HG03460 (cell line): ENCODE measurements around the gene R3HDM2.
"Not testable (repeated sequence)": the region's sequence is repeated elsewhere in the genome, so short reads cannot be mapped to it uniquely, and the experiment has no call there.

ENCODE experiments used
- ATAC-seq: cut with Tn5 transposase; IDR thresholded peaks from one replicate; pipeline ENCODE4 v1.9.1; 2021; ENCODE audit not compliant: unreplicated experiment

R3HDM2 gene

GRCh38 chr12:57336299-57336698 lies 94.5 kb downstream of the R3HDM2 start:
- ATAC-seq: not testable (repeated sequence)

- ATAC-seq: no peak
Measured at GRCh38 chr12:57334219-57334618, 96.6 kb downstream of the R3HDM2 start.

- no peak for ATAC-seq
Measured at GRCh38 chr12:57332646-57333312, 98.1 kb downstream of the R3HDM2 start.

DNA sequence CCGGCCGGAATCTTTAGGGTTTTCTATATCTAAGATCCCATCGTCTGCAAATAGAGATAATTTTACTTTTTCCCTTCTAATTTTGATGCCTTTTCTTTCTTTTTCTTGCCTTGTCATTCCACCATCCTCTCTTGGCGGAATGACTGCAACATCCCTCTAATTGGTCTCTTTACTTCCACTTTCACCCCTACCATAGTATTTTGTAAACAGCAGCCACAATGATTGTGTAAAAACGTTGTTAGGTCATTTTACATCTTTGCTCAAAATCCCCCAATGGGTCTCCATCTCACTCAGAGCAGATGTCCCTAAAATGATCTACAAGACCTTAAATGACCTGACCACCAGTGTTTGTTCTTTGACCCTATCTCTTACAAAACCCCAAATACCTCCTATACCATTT lies 99.9 kb downstream of the R3HDM2 start:
- ATAC-seq: no peak

- ATAC-seq: no peak
Measured at GRCh38 chr12:57329219-57329618, 101.6 kb downstream of the R3HDM2 start.

DNA sequence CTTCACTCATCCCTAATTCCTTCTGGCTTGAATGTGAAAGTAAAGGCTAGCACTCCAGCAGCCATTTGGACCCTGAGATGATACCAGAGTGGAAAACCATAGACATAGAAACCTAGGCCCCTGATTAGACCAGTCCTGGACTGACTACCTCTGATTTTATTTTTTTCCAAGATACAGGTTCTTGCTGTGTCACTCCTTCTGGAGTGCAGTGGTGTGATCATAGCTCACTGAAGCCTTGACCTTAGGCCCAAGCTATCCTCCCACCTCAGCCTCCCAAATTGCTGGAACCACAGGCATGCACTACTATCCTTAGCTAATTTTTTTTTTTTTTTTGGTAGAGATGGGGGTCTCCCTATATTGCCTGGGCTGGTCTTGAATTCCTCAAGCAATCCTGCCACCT lies 105.4 kb downstream of the R3HDM2 start:
- ATAC-seq: no peak

- no peak for ATAC-seq
Measured at GRCh38 chr12:57323416-57323815, 107.4 kb downstream of the R3HDM2 start.

- ATAC-seq: no peak
Measured at GRCh38 chr12:57320639-57321038, 110.2 kb downstream of the R3HDM2 start.

DNA sequence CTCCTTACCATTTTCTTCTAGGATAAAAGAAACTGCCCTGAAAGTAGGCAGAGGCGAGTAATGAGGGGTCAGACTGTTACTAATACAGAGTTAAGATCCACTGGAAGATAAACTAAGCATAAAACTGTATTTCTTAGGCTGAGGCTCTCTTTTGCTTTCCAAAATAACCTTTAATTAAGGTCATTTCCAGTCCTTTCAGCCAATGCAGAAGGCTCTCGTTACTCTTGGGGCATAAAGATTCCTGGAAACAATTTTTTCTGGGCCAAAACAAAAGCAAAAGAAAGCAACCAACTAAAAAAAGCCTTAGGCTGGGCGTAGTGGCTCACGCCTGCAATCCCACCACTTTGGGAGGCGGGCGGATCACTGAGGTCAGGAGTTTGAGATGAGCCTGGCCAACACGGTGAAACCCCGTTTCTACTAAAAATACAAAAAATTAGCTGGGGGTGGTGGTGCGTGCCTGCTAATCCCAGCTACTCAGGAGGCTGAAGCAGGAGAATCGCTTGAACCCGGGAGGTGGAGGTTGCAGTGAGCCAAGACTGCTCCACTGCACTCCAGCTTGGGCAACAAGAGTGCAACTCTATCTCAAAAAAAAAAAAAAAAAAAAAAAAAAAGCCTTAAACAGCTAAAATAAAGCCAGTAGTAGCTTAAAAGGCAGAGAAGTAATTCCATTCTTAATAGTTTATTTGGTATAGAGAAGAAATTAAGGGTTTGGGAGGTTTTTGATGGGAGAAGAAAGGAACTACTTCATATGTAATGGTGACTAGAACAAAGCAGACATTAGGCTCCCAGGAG lies 111.0 kb downstream of the R3HDM2 start:
- no peak for ATAC-seq

GRCh38 chr12:57315681-57316080 lies 115.2 kb downstream of the R3HDM2 start:
- no peak for ATAC-seq

DNA sequence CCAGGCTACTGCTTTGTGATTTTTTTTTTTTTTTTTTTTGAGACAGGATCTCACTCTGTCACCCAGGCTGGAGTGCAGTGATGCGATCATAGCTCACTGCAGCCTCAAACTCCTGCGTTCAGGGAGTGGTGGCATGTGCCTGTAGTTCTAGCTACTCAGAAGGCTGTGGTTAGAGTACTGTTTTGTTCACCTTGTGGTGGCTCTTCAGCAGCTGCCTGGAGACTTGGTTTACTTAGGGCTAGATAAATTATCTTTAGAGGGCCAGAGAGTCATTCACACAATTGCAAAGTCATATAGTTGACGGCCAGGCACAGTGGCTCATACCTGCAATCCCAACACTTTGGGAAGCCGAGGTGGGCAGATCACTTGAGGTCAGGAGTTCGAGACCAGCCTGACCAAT lies 118.6 kb downstream of the R3HDM2 start:
- ATAC-seq: not testable (repeated sequence)

DNA sequence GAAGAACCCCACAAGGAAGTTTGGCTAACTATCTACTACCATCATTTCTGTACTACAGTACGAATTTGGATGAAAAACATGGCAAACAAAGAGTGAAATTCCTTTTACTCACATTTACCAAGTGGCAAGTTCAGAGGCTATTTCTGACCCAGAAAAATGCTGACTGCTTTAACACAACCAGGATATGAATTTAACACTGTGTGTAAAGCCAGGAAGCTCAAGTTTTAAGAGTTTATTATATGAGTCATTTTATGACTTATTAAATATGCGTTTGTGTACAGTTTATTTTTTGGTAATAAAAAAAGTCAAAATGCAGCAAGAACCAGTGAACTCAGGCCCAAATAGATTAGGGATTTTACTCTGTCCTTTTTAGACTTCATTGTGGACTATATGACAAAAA lies 121.4 kb downstream of the R3HDM2 start:
- no peak for ATAC-seq

GRCh38 chr12:57300961-57301584 lies 129.8 kb downstream of the R3HDM2 start:
- no peak for ATAC-seq

DNA sequence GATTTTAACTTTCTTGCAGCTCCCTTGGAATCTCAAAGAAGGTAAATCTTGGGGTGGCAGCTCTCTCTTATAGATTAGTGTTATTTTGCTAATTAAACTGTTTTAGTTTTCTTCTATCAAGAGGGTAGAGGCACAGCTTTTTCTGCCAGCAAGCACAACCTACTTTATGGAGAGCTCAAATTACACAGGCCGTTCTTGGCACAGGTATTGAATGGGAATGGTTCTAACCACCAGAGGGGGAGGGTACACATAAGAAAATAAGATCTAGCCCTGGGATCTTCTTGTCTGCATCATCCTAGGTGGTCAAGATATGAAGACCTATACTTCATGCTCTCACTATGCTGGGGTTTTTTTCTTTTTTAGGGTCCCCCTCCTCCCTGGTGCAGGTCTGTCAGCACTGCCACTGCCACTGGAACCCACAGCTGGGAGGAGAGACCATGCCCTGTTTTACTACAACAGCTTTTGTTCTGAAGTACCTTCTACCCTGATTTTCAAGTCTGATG lies 131.3 kb downstream of the R3HDM2 start:
- ATAC-seq: no peak

DNA sequence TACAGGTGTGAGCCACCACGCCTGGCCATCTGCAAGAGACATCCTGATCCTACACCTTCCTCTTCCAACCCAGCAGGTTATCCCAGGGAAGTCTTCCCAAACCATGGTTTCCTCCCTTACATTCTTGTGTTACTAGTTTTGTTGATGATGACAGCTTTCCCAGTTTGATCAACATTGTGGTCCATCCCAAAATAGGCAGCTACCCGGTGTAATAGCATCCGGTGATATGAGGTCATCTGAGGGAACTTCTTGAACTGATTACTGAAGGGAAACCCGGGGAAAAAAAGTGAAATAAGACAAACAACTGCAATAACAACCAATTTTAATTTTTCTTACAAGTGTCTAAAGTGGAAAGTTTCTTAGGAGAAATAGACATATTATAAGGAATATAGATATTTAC lies 134.6 kb downstream of the R3HDM2 start:
- no peak for ATAC-seq

DNA sequence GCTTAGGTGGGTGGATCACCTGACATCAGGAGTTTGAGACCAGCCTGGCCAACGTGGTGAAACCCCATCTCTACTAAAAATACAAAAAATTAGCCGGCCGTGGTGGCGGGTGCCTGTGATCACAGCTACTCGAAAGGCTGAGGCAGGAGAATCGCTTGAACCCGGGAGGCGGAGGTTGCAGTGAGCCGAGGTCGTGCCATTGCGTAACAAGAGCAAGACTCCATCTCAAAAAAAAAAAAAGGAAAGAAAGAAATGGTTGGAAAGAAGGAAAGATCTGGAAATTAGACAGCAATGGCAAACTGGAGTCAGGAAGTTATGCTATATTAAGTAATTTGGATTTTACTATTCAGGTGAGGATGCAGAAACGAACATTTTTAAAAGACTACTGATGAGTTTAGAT lies 148.8 kb downstream of the R3HDM2 start:
- ATAC-seq: not testable (repeated sequence)

DNA sequence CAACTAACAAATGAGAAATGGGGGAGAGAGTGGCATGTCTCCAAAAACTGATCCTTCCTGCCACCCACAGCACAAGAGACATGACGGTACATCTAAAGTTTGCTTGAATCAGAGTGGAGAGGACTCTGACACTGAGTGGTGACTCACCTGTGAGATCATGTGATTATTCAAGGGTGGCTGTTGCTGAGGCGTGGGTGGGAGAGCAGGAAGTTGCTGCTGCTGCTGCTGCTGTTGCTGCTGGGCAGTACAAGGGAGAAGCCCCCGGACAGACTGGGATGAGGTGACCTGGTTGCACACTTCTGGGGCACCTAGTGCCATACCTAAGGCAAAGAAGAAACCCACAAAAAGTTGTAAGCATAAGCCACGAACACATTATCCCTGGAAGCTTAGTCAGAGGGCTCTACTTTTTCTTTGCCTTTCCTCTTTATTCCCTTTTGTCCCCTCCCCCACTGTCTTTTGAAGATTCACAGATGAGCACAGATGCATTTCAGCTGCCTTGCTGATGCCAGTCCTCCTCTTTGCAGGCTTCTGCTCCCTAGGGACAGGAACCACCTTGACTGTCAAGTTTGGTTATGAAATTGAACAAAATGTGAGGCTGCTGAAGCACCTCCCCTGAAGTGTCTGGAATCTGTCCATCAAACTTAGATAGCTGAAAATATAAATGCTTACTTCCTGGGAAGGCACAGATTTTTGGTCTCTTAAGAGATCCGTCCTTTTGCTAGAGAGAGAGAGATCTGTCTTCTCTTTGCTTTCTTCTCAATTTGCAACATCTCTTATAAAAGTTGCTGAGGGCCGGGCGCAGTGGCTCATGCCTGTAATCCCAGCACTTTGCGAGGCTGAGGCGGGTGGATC lies 150.4 kb downstream of the R3HDM2 start:
- ATAC-seq: peak; percentile 93

DNA sequence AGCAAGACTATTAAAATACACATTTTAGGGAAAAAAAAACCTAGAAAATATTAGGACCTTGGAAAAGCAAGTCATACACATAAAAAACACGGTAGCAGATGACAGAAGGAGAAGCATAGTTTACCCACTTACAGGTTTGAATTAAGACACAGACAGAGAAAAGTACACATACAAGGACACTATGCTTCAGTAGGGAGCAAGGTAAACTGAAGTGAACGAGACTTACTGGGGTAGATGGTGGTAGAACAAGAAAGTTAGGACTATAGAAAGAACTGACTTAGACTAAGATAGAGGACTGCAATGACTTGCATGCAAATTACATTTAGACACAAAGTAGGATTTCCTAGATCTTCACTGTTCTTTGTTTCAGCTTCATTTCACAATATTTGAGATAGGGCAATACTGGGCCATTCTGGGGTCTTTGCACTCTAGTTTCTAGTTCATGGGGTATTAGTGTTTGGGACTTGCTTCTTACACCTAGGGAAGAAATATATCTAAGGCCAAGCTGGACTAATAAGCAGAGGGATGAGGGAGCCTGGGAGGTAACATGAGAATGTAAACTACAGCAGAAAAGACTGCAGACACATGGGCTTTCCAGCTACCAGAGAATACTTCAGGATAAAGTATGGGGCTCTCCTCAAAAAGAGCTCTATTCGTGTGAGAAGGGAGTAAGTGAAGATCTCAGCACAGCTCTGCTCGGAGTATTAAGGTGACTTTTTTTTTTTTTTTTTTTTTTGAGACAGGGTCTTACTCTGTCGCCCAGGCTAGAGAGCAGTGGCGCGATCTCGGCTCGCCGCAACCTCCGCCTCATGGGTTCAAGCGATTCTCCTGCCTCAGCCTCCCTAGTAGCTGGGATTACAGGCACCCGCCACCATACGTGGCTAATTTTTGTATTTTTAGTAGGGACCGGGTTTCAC lies 152.1 kb downstream of the R3HDM2 start:
- ATAC-seq: no peak

DNA sequence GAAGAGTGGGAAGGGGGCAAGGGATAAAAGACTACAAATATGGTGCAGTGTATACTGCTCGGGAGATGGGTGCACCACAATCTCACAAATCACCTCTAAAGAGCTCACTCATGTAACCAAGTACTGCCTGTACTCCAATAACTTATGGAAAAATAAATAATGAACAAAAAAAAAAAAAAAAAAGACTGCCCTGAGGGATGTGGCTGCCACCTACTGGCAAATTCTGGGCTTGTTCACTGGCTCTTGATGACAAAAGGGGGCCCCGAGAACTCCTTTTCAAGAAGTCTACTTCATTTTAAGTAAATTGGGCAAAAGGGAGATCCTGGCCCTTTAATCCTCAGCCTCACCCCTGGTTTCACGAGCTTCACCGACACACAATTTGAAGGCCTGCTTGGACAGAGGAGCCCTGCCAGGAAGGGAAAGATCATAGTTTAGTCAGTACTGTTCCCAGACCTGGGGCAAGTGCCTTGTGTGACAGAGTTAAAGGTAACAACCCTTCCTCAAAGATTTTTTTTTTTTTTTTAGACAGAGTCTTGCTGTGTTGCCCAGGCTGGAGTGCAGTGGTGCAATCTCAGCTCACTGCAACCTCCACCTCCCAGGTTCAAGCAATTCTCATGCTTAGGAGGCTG lies 153.8 kb downstream of the R3HDM2 start:
- no peak for ATAC-seq
